Stimulated activated CD8-positive, alpha-beta memory T cell treated with anti-CD3 and anti-CD28 coated beads, Interleukin-15, amount 100 ng/mL, for 48 hours (primary cell): ENCODE measurements around the gene RWDD4.
"Not testable (repeated sequence)": the region's sequence is repeated elsewhere in the genome, so short reads cannot be mapped to it uniquely, and the experiment has no call there.

Experiments
- DNase-seq, 2 donors: peaks; one replicate each; pipeline ENCODE4 v3.0.0-alpha.2; 2020; ENCODE audit warnings: low read depth in 2 of 2

RWDD4 gene

DNA sequence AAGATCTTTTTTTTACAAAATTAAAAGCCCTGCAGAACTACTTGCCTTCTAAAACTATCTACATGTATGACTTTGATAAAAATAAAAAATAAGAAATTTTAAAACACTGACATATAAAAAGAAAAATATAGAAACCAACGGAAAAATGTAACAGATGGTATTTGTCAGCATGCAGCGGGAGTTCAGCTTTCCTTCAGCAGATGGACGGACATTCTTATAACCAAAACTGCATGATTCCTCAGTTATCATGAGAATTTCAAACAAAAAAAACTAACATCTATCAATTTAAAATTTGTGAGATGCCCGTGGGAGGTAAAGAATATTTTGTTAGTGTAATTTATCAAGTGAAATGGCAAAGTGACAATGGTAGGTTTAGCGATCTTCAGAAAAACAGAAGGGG, 23.2 kb downstream of the RWDD4 start:
- no peak for DNase-seq

DNA sequence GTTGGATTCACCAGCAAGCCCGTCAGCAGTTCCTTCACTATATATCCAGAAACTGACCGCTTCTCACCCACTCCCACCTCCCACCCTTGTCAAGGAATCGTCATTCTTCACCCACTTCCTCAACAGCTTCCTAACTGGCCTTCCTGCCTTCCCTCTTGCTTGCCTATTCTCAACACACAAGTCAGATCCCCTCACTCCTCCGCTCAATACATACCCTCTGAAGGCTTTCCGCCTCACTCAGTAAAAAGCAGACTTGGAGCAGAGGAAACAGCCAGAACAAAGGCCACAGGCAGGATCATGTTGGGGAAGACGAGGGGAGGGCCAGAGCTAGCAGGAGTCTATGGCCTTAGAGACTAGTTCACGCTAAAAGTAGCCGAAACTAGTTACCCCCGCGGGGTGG, 23.7 kb downstream of the RWDD4 start:
- DNase-seq: no peak

DNA sequence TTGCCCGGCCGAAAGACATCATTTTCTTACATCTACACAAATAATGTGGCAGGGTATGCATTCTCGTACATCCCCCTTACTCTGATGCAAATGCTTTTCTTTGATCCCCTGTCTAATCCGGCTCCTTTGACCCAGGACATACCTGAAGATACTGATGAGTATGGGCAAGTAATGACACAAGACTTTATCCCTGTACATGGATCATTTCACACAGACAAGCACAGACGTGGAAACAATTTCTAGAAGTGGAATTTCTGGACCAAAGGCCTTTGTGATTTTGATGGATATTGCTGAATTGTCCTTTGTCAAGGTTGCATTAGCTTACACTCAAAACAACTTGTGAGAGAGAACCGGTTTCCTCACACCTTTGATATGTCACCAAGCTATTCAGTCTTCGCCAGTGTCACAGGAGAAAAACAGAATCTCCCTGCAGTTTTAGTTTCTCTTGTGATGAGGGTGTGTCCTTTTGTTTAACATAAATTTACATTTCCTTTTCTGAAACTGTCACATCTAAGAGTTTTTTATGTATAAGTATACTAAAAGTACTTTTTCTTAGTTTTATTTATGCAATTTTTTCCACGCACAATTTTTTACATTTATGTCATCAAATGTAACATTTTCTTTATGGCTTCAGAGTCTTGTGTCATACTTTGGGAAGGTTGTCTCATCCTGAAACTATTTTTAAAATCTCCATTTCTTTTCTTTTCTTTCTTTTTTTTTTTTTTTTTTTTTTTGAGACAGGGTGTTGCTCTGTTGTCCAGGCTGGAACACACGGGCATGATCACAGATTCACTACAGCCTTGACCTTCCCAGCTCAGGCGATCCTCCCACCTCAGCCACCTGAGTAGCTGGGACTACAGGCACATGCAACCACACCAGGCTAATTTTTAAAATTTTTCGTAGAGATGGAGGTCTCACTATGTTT, 25.2 kb downstream of the RWDD4 start:
- DNase-seq: no peak

DNA sequence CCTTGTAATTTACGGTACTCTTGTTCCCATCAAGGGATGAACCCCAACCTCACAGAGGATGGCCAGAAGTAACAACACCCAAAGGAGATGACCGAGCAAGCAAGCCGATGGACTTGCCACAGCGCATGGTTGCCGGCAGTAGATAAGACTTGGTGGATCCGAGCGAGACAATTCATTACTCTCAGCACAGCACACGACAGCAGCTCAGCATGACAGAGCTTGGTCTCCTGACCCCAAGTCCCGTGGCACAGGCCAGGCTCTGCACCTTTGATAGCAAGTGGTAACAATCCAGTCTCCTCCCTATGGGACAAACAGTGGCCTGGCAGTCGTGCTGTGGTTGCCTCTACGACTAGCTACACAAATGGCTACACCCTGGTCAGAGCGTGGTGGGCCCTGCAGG, 26.3 kb downstream of the RWDD4 start:
- no peak for DNase-seq

DNA sequence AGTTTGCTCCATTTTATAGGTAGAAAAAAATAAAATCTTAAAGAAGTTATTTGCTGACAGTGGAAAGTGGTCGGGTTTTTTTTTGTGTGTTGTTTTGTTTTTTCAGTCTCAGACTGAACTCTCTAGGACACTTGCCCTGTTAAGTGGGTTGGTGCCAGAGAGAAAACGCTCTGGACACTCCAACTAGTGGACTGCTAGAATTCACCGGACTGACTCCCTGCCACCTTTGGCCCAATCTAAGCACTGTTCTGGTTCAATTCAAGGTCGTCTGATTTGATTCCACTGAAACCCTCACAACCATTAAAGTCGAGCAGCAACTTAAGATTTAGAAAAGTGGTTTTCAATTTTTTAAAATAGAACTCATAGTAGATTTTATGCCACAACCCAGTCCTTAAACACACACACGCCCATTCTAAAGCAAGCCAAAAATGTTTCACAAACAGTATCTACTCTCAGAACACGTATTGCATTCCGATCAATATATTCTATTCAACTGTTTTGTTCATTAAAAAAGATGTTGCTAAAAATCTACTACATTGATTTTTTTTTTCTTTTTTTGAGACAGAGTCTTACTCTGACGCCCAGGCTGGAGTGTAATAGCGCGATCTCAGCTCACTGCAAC, 27.3 kb downstream of the RWDD4 start:
- no peak for DNase-seq

DNA sequence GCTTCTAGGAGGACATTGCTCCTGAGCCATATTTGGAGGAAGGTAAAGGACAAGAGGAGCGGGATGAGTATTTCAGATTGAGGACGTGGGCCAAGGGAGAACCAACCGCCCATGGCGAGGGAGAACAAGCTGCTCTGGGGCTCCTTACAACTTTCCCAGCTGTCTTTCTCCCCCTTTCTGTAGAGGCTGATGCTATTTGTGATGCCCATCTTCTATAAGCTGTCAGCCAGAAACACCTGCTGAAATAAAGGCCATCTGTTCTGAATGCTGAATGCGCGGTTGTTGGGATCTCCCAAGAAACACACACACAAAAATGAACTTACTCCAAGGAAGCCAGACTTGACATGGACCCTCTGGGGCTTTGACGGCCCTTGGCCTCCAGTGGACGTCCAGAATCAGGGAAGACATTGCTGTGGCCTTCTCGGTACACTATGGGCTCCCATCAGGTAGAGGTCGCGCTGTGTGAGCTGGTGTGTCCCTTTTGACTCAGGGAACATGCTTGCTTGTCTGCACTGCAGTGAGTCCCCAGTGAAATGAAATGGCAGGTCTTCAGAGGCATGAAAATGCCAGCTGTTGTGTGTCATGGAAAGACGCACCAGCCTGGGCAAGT, 30.9 kb downstream of the RWDD4 start:
- no peak for DNase-seq

DNA sequence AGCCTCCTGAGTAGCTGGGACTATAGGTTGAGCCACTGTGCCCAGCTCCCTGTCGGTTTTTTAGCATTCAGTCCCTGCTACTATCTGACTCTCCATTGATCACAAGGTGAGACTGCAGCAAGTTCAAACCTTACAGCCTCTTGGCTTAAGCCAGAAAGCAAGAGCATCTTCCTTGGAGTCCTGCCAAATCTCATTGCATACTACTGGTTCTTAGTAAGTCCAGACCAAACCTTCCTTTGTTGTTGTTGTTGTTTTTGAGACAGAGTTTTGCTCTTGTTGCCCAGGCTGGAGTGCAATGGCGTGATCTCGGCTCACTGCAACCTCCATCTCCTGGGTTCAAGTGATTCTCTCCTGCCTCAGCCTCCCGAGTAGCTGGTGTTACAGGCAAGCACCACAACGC, 31.7 kb downstream of the RWDD4 start:
- DNase-seq: not testable (repeated sequence)

DNA sequence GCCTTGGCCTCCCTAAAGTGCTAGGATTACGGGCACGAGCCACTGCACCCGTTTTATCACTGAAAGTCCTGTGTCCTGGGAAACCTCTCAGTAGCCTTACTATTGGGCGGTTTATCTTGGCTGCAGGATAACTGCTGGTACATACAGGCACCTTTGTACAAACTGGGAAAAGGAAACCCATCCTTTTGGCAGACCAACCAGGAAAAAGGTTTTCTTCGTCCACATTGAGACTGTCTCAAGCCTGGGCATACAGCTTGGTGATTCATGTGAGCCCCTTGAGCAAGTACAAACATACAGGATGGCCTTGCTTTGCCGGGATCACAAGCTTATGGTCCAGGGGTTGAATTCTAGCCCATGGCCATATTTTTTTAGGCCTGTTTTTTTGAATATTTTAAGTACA, 32.8 kb downstream of the RWDD4 start:
- DNase-seq: no peak

DNA sequence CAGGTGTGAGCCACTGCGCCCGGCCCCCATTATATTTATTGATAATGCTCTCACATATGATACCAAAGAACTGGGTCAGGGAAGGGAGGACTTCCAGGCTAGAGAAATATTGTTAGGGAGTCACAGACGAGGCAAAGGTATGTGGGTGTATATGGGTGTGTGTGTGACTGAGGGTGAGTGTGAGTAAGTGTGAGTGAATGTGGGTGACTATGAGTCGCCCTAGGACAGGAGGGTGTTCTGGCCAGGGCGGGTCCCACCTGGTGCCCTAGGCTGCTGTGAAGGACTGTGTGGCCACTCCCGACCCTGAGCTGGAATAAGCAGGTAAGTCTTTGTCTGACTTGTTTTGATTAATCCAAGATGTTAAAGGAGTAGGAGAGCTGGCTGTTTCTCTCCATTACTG, 34.4 kb downstream of the RWDD4 start:
- DNase-seq: no peak

DNA sequence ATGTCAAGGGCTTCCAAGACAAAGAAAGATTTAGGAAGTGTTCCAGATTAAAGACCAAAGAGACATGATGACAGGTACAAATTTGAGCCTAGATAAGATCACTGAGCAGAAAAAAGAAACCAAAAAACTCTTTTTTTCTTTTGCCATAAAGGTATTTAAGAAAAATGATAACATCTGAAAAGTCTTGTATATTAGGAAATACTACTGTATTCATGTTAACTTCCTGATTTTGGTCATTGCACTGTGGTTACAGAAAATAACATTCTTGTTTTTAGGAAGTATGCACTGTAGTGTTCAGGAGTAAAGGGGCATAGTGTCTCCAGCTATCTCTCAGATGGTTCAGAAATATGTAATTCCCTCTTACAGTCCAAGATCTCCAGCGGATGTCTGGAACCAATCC, 37.1 kb downstream of the RWDD4 start:
- DNase-seq: no peak

DNA sequence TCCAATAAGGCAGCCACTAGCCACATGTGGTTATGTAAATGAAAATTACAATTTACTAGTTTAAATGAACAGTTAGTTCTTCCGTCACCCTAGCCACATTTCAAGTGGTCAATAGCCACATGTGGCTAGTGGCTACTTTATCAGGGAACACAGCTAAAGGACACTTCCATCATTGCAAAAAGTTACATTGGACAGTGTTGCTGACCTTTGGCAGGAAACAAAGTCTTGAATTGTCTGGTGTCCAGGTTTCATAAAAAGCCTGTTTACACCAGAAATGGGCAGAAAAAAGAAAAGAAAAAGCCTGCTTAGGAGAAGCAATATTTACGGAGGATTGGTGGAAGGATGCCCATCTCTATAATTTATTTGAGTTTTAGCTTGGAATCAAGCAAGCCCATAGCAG, 38.6 kb downstream of the RWDD4 start:
- no peak for DNase-seq

DNA sequence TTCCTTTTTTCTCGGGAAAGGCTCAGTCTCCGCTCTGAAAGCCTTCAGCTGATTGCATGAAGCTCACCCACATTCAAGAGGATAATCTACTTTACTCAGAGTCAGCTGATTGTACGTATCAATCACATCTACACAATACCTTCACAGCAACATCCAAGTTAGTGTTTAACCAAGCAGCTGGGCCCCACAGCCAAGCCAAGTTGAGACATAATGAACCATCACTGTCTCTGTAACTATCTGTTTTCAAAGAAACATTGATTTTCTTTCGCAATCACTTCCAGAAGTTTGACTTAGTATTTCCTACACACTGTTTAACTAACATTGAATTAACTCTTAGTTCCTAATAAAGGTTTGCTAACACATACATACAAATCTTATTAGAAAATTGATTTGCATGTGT, 40.3 kb downstream of the RWDD4 start:
- DNase-seq: no peak

DNA sequence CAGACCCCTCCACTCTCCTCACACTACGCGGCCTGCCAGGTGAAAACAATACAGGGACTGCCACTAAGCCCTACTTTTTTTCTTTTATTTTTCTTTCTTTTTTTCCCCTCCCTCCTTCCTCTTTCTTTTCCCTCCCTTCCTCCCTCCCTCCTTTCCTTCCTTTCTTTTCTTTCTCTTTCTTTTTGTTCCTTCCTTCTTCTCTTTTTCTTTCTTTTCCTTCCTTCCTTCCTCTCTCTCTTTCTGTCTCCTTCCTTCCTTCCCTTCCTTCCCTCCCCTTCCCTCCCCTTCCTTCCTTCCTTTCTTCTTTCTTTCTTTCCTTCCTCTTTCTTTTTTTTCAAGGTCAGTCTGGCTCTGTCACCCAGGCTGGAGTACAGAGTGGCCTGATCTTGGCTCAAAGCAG, 41.9 kb downstream of the RWDD4 start:
- no peak for DNase-seq

DNA sequence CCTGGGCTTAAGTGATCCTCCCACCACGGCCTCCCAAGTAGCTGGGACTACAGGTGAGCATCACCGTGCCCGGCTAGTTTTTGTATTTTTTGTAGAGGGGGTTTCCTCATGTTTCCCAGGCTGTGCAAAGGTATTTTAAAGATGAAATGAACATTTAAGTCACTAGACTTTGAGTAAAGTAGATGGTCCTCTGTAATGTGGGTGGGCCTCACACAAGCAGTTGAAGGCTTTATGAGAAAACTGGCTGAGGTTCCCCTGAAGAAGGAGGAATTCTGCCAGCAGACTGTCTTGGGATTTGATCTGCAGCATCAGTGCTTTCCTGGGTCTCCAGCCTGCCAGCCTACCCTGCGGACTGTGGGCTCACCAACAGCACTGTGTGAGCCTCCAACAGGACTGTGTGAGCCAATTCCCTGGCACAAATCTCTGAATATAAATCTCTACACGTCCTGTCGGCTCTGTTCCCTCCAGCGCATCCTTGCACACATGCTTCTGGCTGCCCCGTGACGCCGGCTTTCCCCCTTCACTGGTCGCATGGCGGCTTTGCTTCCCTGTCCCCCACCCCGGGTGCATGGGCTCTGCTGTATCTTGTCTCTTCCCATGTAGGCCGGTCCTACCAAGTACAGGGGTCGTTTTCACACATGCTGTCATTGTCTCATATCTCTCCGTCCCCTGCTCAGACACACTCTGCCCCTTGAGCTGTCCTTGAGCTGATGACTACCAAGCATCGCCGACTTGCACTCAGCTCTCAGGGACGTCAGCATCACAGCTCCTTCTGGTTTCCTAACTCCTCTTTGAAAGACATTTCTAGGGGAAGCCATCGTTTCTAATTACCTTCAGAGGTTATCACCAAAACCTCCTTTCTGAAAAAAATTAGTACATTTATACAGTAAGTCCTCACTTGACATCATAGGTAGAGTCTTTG, 46.4 kb downstream of the RWDD4 start:
- DNase-seq: no peak

DNA sequence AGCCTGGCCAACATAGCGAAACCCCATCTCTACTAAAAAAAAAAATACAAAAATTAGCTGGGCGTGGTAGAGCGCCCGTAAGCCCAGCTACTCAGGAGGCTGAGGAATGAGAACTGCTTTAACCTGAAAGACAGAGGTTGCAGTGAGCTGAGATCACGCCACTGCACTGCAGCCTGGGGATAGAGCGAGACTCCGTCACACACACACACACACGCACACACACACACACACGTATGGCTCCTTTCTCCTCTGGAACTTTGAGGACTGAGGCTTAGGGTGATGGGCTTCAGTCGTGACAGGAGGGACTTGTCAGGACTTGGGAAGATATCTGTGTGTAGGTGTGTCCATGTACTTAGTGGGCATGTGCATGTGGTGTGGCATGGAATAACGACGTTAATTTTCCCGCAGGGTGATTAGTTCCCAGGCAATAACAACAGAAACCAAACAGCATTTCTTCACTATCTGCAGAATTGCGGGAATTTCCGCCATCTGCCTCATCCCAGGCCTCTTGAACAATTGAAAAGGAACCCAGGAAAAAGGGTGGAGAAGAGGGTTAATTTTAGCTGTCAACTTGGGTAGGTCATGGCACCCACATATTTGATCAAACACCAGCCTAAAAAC, 47.7 kb downstream of the RWDD4 start:
- no peak for DNase-seq

DNA sequence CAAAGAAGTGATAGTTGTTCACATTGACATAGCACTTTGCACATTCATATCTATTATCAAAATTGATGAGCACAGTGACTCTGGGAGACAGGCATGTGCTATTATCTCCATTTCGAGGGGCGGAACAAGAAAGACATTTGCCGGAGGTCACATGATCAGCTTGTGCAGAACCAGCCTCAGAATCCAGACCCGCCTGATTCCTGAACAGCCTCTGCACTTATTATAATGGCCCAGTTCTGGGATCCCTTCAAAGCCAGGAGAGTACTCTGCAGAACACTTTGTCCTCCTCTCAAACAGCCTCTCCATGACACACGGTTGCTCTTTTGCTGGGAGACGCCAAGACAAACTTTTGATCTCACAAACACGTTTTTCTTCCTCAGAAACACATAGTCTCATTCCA, 48.4 kb downstream of the RWDD4 start:
- DNase-seq: no peak

DNA sequence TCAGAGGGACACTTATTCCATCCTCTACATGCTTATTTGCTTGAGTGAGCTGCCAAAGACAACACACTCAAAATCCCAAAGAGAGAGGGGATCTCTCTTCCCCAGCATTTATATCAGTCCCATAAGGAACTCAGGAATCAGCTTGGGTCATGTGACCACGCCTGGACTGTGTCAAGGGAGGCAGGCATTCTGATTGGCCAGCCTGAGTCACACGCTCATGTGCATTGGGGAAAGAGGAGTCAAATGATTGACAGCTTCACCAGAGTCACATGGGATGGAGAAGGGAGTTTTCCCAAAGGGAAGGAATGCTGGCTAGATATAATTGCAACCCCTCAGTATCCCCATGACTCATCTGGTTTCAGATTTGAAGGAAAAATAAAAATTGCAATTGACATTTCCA, 49.0 kb downstream of the RWDD4 start:
- no peak for DNase-seq

DNA sequence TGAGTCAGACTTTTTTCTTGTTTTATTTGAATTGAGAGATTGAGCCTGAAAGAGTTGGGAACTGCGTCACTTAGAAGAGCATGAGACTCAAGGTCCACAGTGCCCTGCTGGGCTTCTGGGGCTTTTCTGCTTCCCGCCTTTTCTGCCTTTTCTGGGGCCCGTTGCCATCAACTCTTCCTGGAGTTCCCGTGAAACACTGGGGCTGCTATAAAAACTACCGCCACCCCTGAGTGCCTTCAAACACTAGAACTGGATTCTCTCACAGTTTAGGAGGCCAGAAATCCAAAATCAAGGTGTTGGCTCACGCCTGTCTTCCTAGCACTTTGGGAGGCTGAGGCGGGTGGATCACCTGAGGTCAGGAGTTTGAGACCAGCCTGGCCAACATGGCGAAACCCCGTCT, 49.8 kb downstream of the RWDD4 start:
- DNase-seq: no peak

DNA sequence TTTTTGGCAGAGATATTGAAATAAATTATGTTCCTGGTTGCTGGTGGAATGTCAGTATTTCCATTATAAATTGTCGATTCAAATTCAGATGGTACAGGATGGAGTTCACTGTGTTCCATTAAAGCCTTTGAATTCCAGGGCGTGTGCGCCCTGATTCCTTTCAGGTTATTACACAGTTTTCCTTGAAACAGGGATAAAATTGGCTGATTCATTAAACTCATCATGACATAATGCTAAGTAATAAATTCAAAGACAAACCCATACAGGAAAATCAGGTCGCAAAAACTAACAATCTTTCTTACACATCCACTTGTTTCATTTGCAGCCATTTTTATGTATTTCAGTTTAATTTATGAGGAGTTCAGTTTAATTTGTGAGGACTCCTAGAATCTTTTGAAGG, 51.1 kb downstream of the RWDD4 start:
- no peak for DNase-seq

DNA sequence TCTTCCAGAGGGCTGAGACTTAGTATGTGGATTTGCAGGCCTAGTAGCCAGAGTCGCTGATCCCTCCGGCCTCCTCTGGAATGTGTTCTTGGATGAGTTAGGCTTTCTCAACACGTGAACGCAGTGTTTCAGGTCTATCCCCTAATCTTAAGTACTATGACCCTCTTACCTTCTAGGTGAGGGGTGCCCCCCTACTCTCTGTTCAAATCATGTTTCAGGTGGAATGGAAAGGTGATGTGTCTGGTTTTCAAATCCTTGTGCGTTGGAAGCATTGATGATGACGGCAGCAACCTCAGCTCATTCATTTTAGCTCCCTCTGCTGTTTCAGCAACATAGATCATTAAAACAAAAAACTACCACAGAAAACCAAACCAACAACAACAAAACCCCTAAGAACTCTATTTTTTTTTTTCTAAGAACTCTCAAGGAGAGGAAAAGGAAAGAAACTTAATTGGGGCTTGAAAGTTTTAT, 56.4 kb downstream of the RWDD4 start:
- no peak for DNase-seq

DNA sequence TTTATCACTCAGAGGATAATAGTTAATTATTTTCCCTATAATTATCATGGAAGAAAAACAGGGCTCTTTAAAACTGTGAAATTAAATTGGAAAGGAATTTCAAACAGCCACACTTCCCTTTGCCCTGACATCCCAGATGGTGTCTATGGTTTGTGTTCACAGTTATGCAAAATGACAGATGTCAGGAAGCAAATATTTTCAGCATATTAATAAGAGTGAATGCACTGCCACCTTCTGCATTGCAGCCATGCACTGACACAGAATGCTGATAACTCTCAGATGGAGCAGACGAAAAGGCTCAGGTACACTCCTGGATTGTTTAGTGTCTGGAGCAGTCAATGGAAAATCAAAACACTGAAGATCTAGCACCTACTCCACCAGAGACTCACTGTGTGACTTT, 57.6 kb downstream of the RWDD4 start:
- DNase-seq: no peak
